Astrocyte (in vitro differentiated cells and primary cell): ENCODE measurements around the gene HUS1B. TPM values are rescaled to one million over a fixed set of nuclear protein-coding genes. Genes with fewer than 3 reads are reported as not detected.

Source experiments
- DNase-seq: peaks from one replicate; pipeline ENCODE4 v3.0.0-alpha.2; 2010; ENCODE audit warnings: low read depth
- FAIRE-seq: peaks from 2 replicates; lab custom pipeline; 2011; peaks lifted over from hg19 to GRCh38; lab: Jason Lieb, UNC
- H2AFZ ChIP-seq: 2 replicates; pipeline ENCODE4 v1.6.0; 2012; ENCODE audit warnings: low read depth, low read length, inconsistent platforms
- H3K27ac ChIP-seq: 2 replicates; pipeline ENCODE4 v1.5.1; 2011; ENCODE audit warnings: low read depth, low read length, inconsistent platforms
- H3K27me3 ChIP-seq: 2 replicates; pipeline ENCODE4 v1.6.0; 2011; ENCODE audit warnings: low read length, inconsistent platforms; ENCODE audit not compliant: insufficient read depth
- H3K36me3 ChIP-seq: 2 replicates; pipeline ENCODE4 v1.5.1; 2011; ENCODE audit warnings: low read length, inconsistent platforms; ENCODE audit not compliant: insufficient read depth
- H3K4me1 ChIP-seq: 2 replicates; pipeline ENCODE4 v1.5.1; 2011; ENCODE audit warnings: low read length, inconsistent platforms; ENCODE audit not compliant: insufficient read depth
- H3K4me2 ChIP-seq: 2 replicates; pipeline ENCODE4 v1.6.0; 2012; ENCODE audit warnings: low read length, inconsistent platforms
- H3K4me3 ChIP-seq: 2 replicates; pipeline ENCODE4 v1.5.1; 2011; ENCODE audit warnings: low read depth, mild to moderate bottlenecking, low read length, inconsistent platforms; ENCODE audit not compliant: insufficient read depth
- H3K79me2 ChIP-seq: 2 replicates; pipeline ENCODE4 v1.6.0; 2012; ENCODE audit warnings: mild to moderate bottlenecking, low read length, inconsistent platforms; ENCODE audit not compliant: insufficient read depth
- H3K9ac ChIP-seq: 2 replicates; pipeline ENCODE4 v1.6.0; 2012; ENCODE audit warnings: mild to moderate bottlenecking, low read length, inconsistent platforms
- H3K9me3 ChIP-seq: 2 replicates; pipeline ENCODE4 v1.5.1; 2012; ENCODE audit warnings: low read depth, mild to moderate bottlenecking, low read length, inconsistent platforms; ENCODE audit not compliant: insufficient read depth
- H4K20me1 ChIP-seq: 2 replicates; pipeline ENCODE4 v1.6.0; 2012; ENCODE audit warnings: low read length, inconsistent platforms; ENCODE audit not compliant: insufficient read depth
- H3K27ac Mint-ChIP-seq: one replicate; pipeline ENCODE4 v1.8.0; 2021; ENCODE audit warnings: mild to moderate bottlenecking, mixed read lengths; ENCODE audit not compliant: unreplicated experiment
- H3K27me3 Mint-ChIP-seq: one replicate; pipeline ENCODE4 v1.8.0; 2021; ENCODE audit warnings: low read depth, mixed read lengths; ENCODE audit not compliant: unreplicated experiment
- H3K36me3 Mint-ChIP-seq: one replicate; pipeline ENCODE4 v1.8.0; 2021; ENCODE audit warnings: low read depth, mixed read lengths; ENCODE audit not compliant: unreplicated experiment
- H3K4me1 Mint-ChIP-seq: one replicate; pipeline ENCODE4 v1.8.0; 2021; ENCODE audit warnings: low read depth, mixed read lengths; ENCODE audit not compliant: unreplicated experiment
- H3K4me3 Mint-ChIP-seq: one replicate; pipeline ENCODE4 v1.8.0; 2021; ENCODE audit warnings: mild to moderate bottlenecking, moderate library complexity, mixed read lengths; ENCODE audit not compliant: unreplicated experiment
- H3K9me3 Mint-ChIP-seq: one replicate; pipeline ENCODE4 v1.8.0; 2021; ENCODE audit warnings: mild to moderate bottlenecking, mixed read lengths; ENCODE audit not compliant: unreplicated experiment
- CTCF ChIP-seq: IDR thresholded peaks from 2 replicates; pipeline ENCODE4 v1.5.1; 2011; ENCODE audit warnings: low read depth, mild to moderate bottlenecking, inconsistent platforms, low read length, moderate library complexity; ENCODE audit not compliant: insufficient read depth
- EZH2 ChIP-seq: IDR thresholded peaks from 2 replicates; pipeline ENCODE4 v1.6.1; 2012; ENCODE audit warnings: mild to moderate bottlenecking, low read length, inconsistent platforms; ENCODE audit not compliant: insufficient read depth
- total RNA-seq: library from RNA; stranded (reverse); gene quantifications from 2 replicates; pipeline ENCODE4 v1.2.1, GENCODE V29; 2021

Gene HUS1B
- total RNA-seq, 1 donor from 2014 or later = 1.6 TPM

GRCh38 chr6:692356-692851 lies 35.5 kb upstream of the HUS1B start:
- no peak for FAIRE-seq
- Histone ChIP-seq H3K27ac (peak overlapping the region; percentile 68), H3K9me3 (no peaks in the 10 kb centered on the region), H4K20me1 (peaks cover 16% of the 10 kb centered on the region), H2AFZ (peak overlapping the region; percentile 100), H3K4me3 (peak overlapping the region; percentile 98), H3K27me3 (no peaks in the 10 kb centered on the region), H3K36me3 (no peaks in the 10 kb centered on the region), H3K79me2 (peaks cover 52% of the 10 kb centered on the region), H3K4me1 (peaks cover 9% of the 10 kb centered on the region), H3K4me2 (peak overlapping the region; percentile 98), H3K9ac (peak overlapping the region; percentile 86)
- no peaks in the 10 kb centered on the region for H3K27me3 Mint-ChIP-seq
- peaks cover 2% of the 10 kb centered on the region for H3K9me3 Mint-ChIP-seq
- peak overlapping the region; percentile 94 for H3K27ac Mint-ChIP-seq
- TF ChIP-seq EZH2 (no peak), CTCF (no peak)
- peaks cover 7% of the 10 kb centered on the region for H3K4me1 Mint-ChIP-seq
- H3K4me3 Mint-ChIP-seq = peak overlapping the region; percentile 97
- DNase-seq = peak; percentile 22
- H3K36me3 Mint-ChIP-seq = peaks cover 8% of the 10 kb centered on the region

GRCh38 chr6:689223-689622 lies 32.3 kb upstream of the HUS1B start:
- Histone ChIP-seq H3K36me3 (no peaks in the 10 kb centered on the region), H3K4me1 (peaks cover 21% of the 10 kb centered on the region), H3K4me2 (no peak overlapping the region), H3K4me3 (no peak overlapping the region), H3K9ac (no peak overlapping the region), H4K20me1 (peaks cover 27% of the 10 kb centered on the region), H3K27ac (no peak overlapping the region), H3K79me2 (peaks cover 70% of the 10 kb centered on the region), H2AFZ (no peak overlapping the region), H3K27me3 (no peaks in the 10 kb centered on the region), H3K9me3 (no peaks in the 10 kb centered on the region)
- Mint-ChIP-seq H3K4me3 (no peak overlapping the region), H3K9me3 (peaks cover 2% of the 10 kb centered on the region), H3K36me3 (peaks cover 5% of the 10 kb centered on the region), H3K27me3 (no peaks in the 10 kb centered on the region), H3K4me1 (peaks cover 17% of the 10 kb centered on the region), H3K27ac (no peak overlapping the region)
- TF ChIP-seq CTCF = no peak
- TF ChIP-seq EZH2 = no peak
- DNase-seq = no peak
- FAIRE-seq = no peak

- TF ChIP-seq CTCF (peak; percentile 16), EZH2 (no peak)
Measured at GRCh38 chr6:686497-686896, 29.6 kb upstream of the HUS1B start.

More at GRCh38 chr6:686497-686896, 29.6 kb upstream of the HUS1B start:
- Mint-ChIP-seq H3K9me3 (no peaks in the 10 kb centered on the region), H3K36me3 (peaks cover 4% of the 10 kb centered on the region), H3K4me3 (no peak overlapping the region), H3K27me3 (no peaks in the 10 kb centered on the region), H3K4me1 (peaks cover 34% of the 10 kb centered on the region), H3K27ac (no peak overlapping the region)
- Histone ChIP-seq H4K20me1 (peaks cover 27% of the 10 kb centered on the region), H3K79me2 (peaks cover 72% of the 10 kb centered on the region), H3K9ac (no peak overlapping the region), H3K4me2 (no peak overlapping the region), H3K27ac (no peak overlapping the region), H3K27me3 (no peaks in the 10 kb centered on the region), H3K9me3 (no peaks in the 10 kb centered on the region), H3K4me3 (no peak overlapping the region), H3K36me3 (no peaks in the 10 kb centered on the region), H2AFZ (no peak overlapping the region), H3K4me1 (peaks cover 36% of the 10 kb centered on the region)
- no peak for DNase-seq
- FAIRE-seq = no peak
